Ascending aorta (tissue), 2 donors: Measurements from ENCODE around the gene RPUSD1. TPM values are rescaled to one million over a fixed set of nuclear protein-coding genes. Genes with fewer than 3 reads are reported as not detected.

Source experiments
- DNase-seq, 2 donors: peaks; one replicate each; pipeline ENCODE4 v3.0.0-alpha.2; 2019; ENCODE audit warnings: low spot score in 2 of 2
- H3K27ac ChIP-seq, 2 donors: fragments of 200-600 bp; sonication (generic); one replicate each; pipeline ENCODE4 v1.5.1; 2016 to 2017; ENCODE audit warnings: mild to moderate bottlenecking in 1 of 2
- H3K27me3 ChIP-seq: fragments of 200-600 bp; sonication (generic); one replicate; pipeline ENCODE4 v1.5.1; 2017
- H3K36me3 ChIP-seq, 2 donors: fragments of 200-600 bp; sonication (generic); one replicate each; pipeline ENCODE4 v1.5.1; 2016
- H3K4me1 ChIP-seq, 2 donors: fragments of 200-600 bp; sonication (generic); one replicate each; pipeline ENCODE4 v1.5.1; 2016 to 2017; ENCODE audit warnings: mild to moderate bottlenecking in 1 of 2
- H3K4me3 ChIP-seq, 2 donors: fragments of 200-600 bp; sonication (generic); one replicate each; pipeline ENCODE4 v1.5.1; 2016 to 2017; ENCODE audit warnings: mild to moderate bottlenecking in 1 of 2
- H3K9me3 ChIP-seq, 2 donors: fragments of 200-600 bp; sonication (generic); one replicate each; pipeline ENCODE4 v1.5.1; 2016
- CTCF ChIP-seq, 3 experiments: fragments of 200-600 bp in 2 of 3; fragments of 450-650 bp in 1 of 3; sonication (generic) in 2 of 3; IDR thresholded peaks; one replicate each; pipeline ENCODE4 v1.5.1; 2016 to 2019; ENCODE audit warnings: antibody characterized with exemption in 3 of 3, mild to moderate bottlenecking in 1 of 3, moderate library complexity in 1 of 3
- intact Hi-C: fragments of 100-400 bp; cut with DNase I; formaldehyde crosslinking; loops from one replicate; pipeline ENCODE4 v1.15.1; 2023
- total RNA-seq: library from RNA; depleted of rRNA; stranded (reverse); fragments of >200 nt; gene quantifications from one replicate; pipeline ENCODE4 v1.1.0, GENCODE V29; 2016

Gene RPUSD1
- total RNA-seq, 1 donor from 2014 or later: 4.8 TPM

- H3K36me3 ChIP-seq: no peaks in the 10 kb centered on the region
- no peak for TF ChIP-seq CTCF (IDR thresholded peaks at IDR 0.05)
- DNase-seq: no peak
- intact Hi-C loops: no loop called here
- H3K4me3 ChIP-seq: no peak overlapping the region
- no peaks in the 10 kb centered on the region for H3K9me3 ChIP-seq
- no peaks in the 10 kb centered on the region for H3K27me3 ChIP-seq
- no peak overlapping the region for H3K27ac ChIP-seq
- no peaks in the 10 kb centered on the region for H3K4me1 ChIP-seq
Observed at GRCh38 chr16:770411-770810, 17.8 kb downstream of the RPUSD1 start.

GRCh38 chr16:769934-770333, 18.2 kb downstream of the RPUSD1 start:
- Histone ChIP-seq H3K27ac (no peak overlapping the region), H3K9me3 (no peaks in the 10 kb centered on the region), H3K4me1 (no peaks in the 10 kb centered on the region), H3K27me3 (no peaks in the 10 kb centered on the region), H3K4me3 (no peak overlapping the region), H3K36me3 (no peaks in the 10 kb centered on the region)
- TF ChIP-seq CTCF (IDR thresholded peaks at IDR 0.05): no peak
- DNase-seq: no peak
- intact Hi-C loops: no loop called here

- Histone ChIP-seq H3K27me3 (no peaks in the 10 kb centered on the region), H3K36me3 (no peaks in the 10 kb centered on the region), H3K4me1 (no peaks in the 10 kb centered on the region), H3K9me3 (no peaks in the 10 kb centered on the region), H3K4me3 (no peak overlapping the region), H3K27ac (no peak overlapping the region)
- no peak for DNase-seq
- no peak for TF ChIP-seq CTCF (IDR thresholded peaks at IDR 0.05)
- intact Hi-C loops: no loop called here
Observed at GRCh38 chr16:769184-769784, 18.9 kb downstream of the RPUSD1 start.

GRCh38 chr16:768428-768827, 19.8 kb downstream of the RPUSD1 start:
- H3K36me3 ChIP-seq: no peaks in the 10 kb centered on the region
- intact Hi-C loops: no loop called here
- no peak for TF ChIP-seq CTCF (IDR thresholded peaks at IDR 0.05)
- H3K27me3 ChIP-seq: no peaks in the 10 kb centered on the region
- no peaks in the 10 kb centered on the region for H3K4me1 ChIP-seq
- H3K9me3 ChIP-seq: no peaks in the 10 kb centered on the region
- H3K27ac ChIP-seq: no peak overlapping the region
- no peak for DNase-seq
- H3K4me3 ChIP-seq: no peak overlapping the region

GRCh38 chr16:767743-768235, 20.4 kb downstream of the RPUSD1 start:
- H3K27ac ChIP-seq: no peak overlapping the region
- TF ChIP-seq CTCF (IDR thresholded peaks at IDR 0.05): no peak
- intact Hi-C loops: no loop called here
- no peaks in the 10 kb centered on the region for H3K27me3 ChIP-seq
- no peaks in the 10 kb centered on the region for H3K36me3 ChIP-seq
- H3K9me3 ChIP-seq: no peaks in the 10 kb centered on the region
- no peaks in the 10 kb centered on the region for H3K4me1 ChIP-seq
- DNase-seq: no peak
- no peak overlapping the region for H3K4me3 ChIP-seq
